SK-N-SH treated with all-trans-retinoic acid at 6 μM for 48 hours (cell line): ENCODE results near the gene TRABD2B.

Experiments used
- ATAC-seq: fragments of 200-7000 bp; cut with Tn5 transposase; 3 replicates; pipeline ENCODE4 v1.9.1; 2020; ENCODE audit warnings: mild to moderate bottlenecking, moderate library complexity
- ARNTL ChIP-seq: fragments of 450-650 bp; formaldehyde crosslinking; IDR thresholded peaks from 2 replicates; pipeline ENCODE4 v1.5.0; 2020; ENCODE audit warnings: low read depth, mild to moderate bottlenecking, moderate library complexity, borderline replicate concordance
- CREB5 ChIP-seq: fragments of 250-450 bp; sonication (Bioruptor Pico); IDR thresholded peaks from 2 replicates; pipeline ENCODE4 v1.5.1; 2020; ENCODE audit warnings: low read depth, mild to moderate bottlenecking, moderate library complexity
- CSDC2 ChIP-seq: fragments of 250-450 bp; sonication (Bioruptor Pico); IDR thresholded peaks from 2 replicates; pipeline ENCODE4 v1.5.0; 2020; ENCODE audit warnings: mild to moderate bottlenecking, moderate library complexity
- CSRNP3 ChIP-seq: fragments of 250-450 bp; sonication (Bioruptor Pico); IDR thresholded peaks from 2 replicates; pipeline ENCODE4 v1.5.1; 2021; ENCODE audit warnings: mild to moderate bottlenecking, moderate library complexity
- ESRRG ChIP-seq: fragments of 250-450 bp; sonication (Bioruptor Pico); IDR thresholded peaks from 2 replicates; pipeline ENCODE4 v1.6.1; 2021; ENCODE audit warnings: mild to moderate bottlenecking
- GLIS3 ChIP-seq: fragments of 250-450 bp; sonication (Bioruptor Pico); IDR thresholded peaks from 2 replicates; pipeline ENCODE4 v1.5.0; 2020; ENCODE audit warnings: mild to moderate bottlenecking, moderate library complexity
- ISL1 ChIP-seq: fragments of 250-450 bp; sonication (Bioruptor Pico); IDR thresholded peaks from 2 replicates; pipeline ENCODE4 v2.1.2; 2022; ENCODE audit warnings: mild to moderate bottlenecking, moderate library complexity
- OSR1 ChIP-seq: fragments of 250-450 bp; sonication (Bioruptor Pico); IDR thresholded peaks from 2 replicates; pipeline ENCODE4 v1.8.0; 2022; ENCODE audit warnings: moderate library complexity, mild to moderate bottlenecking, inconsistent platforms
- PATZ1 ChIP-seq: fragments of 250-450 bp; sonication (Bioruptor Pico); IDR thresholded peaks from 2 replicates; pipeline ENCODE4 v1.8.0; 2020; ENCODE audit warnings: mild to moderate bottlenecking, moderate library complexity, borderline replicate concordance
- RARB ChIP-seq: fragments of 250-450 bp; sonication (Bioruptor Pico); IDR thresholded peaks from 2 replicates; pipeline ENCODE4 v1.8.0; 2021; ENCODE audit warnings: mild to moderate bottlenecking, moderate library complexity
- SNAI2 ChIP-seq: fragments of 250-450 bp; sonication (Bioruptor Pico); IDR thresholded peaks from 2 replicates; pipeline ENCODE4 v1.5.0; 2020; ENCODE audit warnings: mild to moderate bottlenecking, moderate library complexity
- TOX ChIP-seq: fragments of 250-450 bp; sonication (Bioruptor Pico); IDR thresholded peaks from 2 replicates; pipeline ENCODE4 v1.8.0; 2021; ENCODE audit warnings: mild to moderate bottlenecking, moderate library complexity, borderline replicate concordance
- TSHZ2 ChIP-seq: fragments of 250-450 bp; sonication (Bioruptor Pico); IDR thresholded peaks from 2 replicates; pipeline ENCODE4 v1.5.0; 2020; ENCODE audit warnings: mild to moderate bottlenecking, moderate library complexity
- ZFP3 ChIP-seq: fragments of 250-450 bp; sonication (Bioruptor Pico); IDR thresholded peaks from 2 replicates; pipeline ENCODE4 v1.5.0; 2020; ENCODE audit warnings: mild to moderate bottlenecking, moderate library complexity
- ZFP30 ChIP-seq: fragments of 450-650 bp; formaldehyde crosslinking; IDR thresholded peaks from 2 replicates; pipeline ENCODE4 v1.5.0; 2022; ENCODE audit warnings: mild to moderate bottlenecking, moderate library complexity
- ZNF565 ChIP-seq: fragments of 450-650 bp; formaldehyde crosslinking; conservative IDR thresholded peaks from 2 replicates; pipeline ENCODE4 v1.5.0; 2020; ENCODE audit warnings: low read depth, mild to moderate bottlenecking, moderate library complexity
- ZNF70 ChIP-seq: fragments of 450-650 bp; formaldehyde crosslinking; IDR thresholded peaks from 2 replicates; pipeline ENCODE4 v1.5.0; 2020; ENCODE audit warnings: mild to moderate bottlenecking, moderate library complexity
- ZNF8 ChIP-seq: fragments of 450-650 bp; formaldehyde crosslinking; IDR thresholded peaks from 2 replicates; pipeline ENCODE4 v1.5.0; 2020; ENCODE audit warnings: mild to moderate bottlenecking, moderate library complexity
- TF ChIP-seq, protein P1 (sequence below): fragments of 250-450 bp; sonication (Bioruptor Pico); IDR thresholded peaks from 2 replicates; pipeline ENCODE4 v1.8.0; 2021; ENCODE audit warnings: low read depth, mild to moderate bottlenecking, moderate library complexity, borderline replicate concordance

Gene TRABD2B

GRCh38 chr1:47713975-47714767 lies 283.0 kb downstream of the TRABD2B start:
- no peak for ATAC-seq

GRCh38 chr1:47713333-47713953 lies 283.7 kb downstream of the TRABD2B start:
- no peak for ATAC-seq
- TF ChIP-seq GLIS3 (CRISPR knock-in tag) (no peak), ZNF565 (CRISPR knock-in tag) (no peak), CREB5 (CRISPR knock-in tag) (no peak), ZNF70 (CRISPR knock-in tag) (no peak), RARB (no peak), CSRNP3 (CRISPR knock-in tag) (no peak), ESRRG (CRISPR knock-in tag) (no peak), OSR1 (CRISPR knock-in tag) (no peak), SNAI2 (CRISPR knock-in tag) (no peak), ARNTL (CRISPR knock-in tag) (no peak), ZFP30 (no peak), TOX (CRISPR knock-in tag) (no peak), ZFP3 (CRISPR knock-in tag) (no peak), ZNF8 (CRISPR knock-in tag) (no peak), PATZ1 (CRISPR knock-in tag) (no peak), ISL1 (no peak)

More at GRCh38 chr1:47713975-47714767, 283.0 kb downstream of the TRABD2B start:
- TF ChIP-seq CSDC2 (CRISPR knock-in tag): no peak
- no peak for TF ChIP-seq CSRNP3 (CRISPR knock-in tag)
- TF ChIP-seq, protein P1, sequence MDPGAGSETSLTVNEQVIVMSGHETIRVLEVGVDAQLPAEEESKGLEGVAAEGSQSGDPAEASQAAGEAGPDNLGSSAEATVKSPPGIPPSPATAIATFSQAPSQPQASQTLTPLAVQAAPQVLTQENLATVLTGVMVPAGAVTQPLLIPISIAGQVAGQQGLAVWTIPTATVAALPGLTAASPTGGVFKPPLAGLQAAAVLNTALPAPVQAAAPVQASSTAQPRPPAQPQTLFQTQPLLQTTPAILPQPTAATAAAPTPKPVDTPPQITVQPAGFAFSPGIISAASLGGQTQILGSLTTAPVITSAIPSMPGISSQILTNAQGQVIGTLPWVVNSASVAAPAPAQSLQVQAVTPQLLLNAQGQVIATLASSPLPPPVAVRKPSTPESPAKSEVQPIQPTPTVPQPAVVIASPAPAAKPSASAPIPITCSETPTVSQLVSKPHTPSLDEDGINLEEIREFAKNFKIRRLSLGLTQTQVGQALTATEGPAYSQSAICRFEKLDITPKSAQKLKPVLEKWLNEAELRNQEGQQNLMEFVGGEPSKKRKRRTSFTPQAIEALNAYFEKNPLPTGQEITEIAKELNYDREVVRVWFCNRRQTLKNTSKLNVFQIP (CRISPR knock-in tag): no peak
- TF ChIP-seq TOX (CRISPR knock-in tag): no peak
- TF ChIP-seq OSR1 (CRISPR knock-in tag): no peak
- no peak for TF ChIP-seq TSHZ2 (CRISPR knock-in tag)
- TF ChIP-seq ZFP3 (CRISPR knock-in tag): no peak
- TF ChIP-seq ZFP30: no peak
- no peak for TF ChIP-seq ARNTL (CRISPR knock-in tag)
- TF ChIP-seq SNAI2 (CRISPR knock-in tag): no peak
